ENCODE measurements around the gene LRRC30. TPM values are rescaled to one million over a fixed set of nuclear protein-coding genes. Genes with fewer than 3 reads are reported as not detected.

Gene LRRC30
- total and polyA plus RNA-seq, 2 of the 13 experiments (the other 11 are each of a cell fraction or from before 2014, with no cell fraction given), result not detected

DNA sequence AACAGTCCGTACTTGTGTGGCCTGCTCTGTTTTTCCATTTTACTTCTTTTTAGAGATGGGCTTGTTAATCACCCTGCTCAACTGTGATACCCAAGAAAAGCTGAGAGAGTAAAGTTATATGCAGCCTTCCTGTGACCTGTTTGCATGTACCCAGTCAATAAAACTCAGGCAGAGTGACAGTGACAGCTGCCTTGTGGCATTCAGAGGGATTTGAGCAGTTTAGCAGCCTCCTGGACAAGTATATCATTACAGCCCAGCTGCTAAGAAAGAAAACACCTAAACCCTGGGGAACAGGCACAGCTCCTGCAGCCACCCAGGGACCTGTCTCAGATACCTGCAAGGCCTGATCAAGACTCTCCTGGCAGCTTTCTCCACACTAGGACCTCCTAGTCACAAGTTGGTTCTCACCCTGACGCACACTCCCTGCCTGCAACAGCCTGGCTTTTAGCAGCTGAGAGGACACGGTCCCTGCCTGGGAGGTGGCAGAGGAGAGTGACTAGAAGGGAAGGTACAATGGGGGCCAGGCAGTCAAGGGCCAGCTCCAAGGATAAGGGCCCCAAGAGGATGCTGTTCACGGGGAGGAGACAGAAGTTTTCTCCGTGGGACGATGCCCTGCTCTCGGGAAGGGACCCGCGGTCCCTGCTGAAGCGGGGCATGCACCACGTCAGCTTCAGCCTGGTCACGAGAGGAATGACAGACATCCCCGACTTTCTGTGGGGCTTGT lies at the start of gene LRRC30 (continued):
- TF ChIP-seq, protein P1, sequence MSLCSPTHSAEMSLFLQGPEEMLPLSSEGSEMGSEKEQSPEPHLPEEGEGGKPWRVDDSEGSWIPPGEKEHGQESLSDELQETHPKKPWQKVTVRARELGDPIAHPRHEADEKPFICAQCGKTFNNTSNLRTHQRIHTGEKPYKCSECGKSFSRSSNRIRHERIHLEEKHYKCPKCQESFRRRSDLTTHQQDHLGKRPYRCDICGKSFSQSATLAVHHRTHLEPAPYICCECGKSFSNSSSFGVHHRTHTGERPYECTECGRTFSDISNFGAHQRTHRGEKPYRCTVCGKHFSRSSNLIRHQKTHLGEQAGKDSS (CRISPR knock-in tag; IDR thresholded peaks at IDR 0.05; ENCODE audit: borderline replicate concordance, low read depth), result no peak
- TF ChIP-seq, protein P2, sequence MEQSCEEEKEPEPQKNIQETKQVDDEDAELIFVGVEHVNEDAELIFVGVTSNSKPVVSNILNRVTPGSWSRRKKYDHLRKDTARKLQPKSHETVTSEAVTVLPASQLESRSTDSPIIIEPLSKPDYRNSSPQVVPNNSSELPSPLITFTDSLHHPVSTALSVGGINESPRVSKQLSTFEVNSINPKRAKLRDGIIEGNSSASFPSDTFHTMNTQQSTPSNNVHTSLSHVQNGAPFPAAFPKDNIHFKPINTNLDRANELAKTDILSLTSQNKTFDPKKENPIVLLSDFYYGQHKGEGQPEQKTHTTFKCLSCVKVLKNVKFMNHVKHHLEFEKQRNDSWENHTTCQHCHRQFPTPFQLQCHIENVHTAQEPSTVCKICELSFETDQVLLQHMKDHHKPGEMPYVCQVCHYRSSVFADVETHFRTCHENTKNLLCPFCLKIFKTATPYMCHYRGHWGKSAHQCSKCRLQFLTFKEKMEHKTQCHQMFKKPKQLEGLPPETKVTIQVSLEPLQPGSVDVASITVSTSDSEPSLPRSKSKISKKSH (CRISPR knock-in tag; IDR thresholded peaks at IDR 0.05; ENCODE audit: borderline replicate concordance), result no peak
- TF ChIP-seq, protein P3, sequence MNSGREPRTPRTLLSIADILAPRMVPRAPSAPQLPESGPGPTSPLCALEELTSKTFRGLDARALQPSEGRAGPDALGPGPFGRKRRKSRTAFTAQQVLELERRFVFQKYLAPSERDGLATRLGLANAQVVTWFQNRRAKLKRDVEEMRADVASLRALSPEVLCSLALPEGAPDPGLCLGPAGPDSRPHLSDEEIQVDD (CRISPR knock-in tag; IDR thresholded peaks at IDR 0.05; ENCODE audit: borderline replicate concordance), result no peak
- TF ChIP-seq, protein P4, sequence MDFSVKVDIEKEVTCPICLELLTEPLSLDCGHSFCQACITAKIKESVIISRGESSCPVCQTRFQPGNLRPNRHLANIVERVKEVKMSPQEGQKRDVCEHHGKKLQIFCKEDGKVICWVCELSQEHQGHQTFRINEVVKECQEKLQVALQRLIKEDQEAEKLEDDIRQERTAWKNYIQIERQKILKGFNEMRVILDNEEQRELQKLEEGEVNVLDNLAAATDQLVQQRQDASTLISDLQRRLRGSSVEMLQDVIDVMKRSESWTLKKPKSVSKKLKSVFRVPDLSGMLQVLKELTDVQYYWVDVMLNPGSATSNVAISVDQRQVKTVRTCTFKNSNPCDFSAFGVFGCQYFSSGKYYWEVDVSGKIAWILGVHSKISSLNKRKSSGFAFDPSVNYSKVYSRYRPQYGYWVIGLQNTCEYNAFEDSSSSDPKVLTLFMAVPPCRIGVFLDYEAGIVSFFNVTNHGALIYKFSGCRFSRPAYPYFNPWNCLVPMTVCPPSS (IDR thresholded peaks at IDR 0.05), result no peak
- no peak for TF ChIP-seq SNAI1 (CRISPR knock-in tag; IDR thresholded peaks at IDR 0.05; ENCODE audit: borderline replicate concordance)

DNA sequence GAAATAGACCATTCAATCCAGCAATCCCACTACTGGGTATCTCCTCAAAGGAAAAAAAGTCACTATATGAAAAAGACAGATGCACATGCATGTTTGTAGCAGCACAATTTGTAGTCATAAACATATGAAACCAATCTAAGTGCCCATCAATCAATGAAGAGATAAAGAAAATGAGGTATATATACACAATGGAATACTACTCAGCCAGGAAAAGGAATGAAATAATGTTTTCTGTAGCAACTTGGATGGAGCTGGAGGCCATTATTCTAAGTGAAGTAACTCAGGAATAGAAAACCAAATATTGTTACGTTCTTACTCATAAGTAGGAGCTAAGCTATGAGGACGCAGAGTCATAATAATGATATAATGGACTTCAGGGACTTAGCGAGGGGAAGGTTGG lies 45.2 kb upstream of the LRRC30 start:
- in situ Hi-C loops (cut with HindIII; ENCODE audit: extremely low pct_ligation_motif_present, low pct_unique_long_range_greater_than_20kb), result no loop called here
- no peak for TF ChIP-seq STAG1 (CRISPR knock-in tag; IDR thresholded peaks at IDR 0.05)
- TF ChIP-seq, protein P5, sequence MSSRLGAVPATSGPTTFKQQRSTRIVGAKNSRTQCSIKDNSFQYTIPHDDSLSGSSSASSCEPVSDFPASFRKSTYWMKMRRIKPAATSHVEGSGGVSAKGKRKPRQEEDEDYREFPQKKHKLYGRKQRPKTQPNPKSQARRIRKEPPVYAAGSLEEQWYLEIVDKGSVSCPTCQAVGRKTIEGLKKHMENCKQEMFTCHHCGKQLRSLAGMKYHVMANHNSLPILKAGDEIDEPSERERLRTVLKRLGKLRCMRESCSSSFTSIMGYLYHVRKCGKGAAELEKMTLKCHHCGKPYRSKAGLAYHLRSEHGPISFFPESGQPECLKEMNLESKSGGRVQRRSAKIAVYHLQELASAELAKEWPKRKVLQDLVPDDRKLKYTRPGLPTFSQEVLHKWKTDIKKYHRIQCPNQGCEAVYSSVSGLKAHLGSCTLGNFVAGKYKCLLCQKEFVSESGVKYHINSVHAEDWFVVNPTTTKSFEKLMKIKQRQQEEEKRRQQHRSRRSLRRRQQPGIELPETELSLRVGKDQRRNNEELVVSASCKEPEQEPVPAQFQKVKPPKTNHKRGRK (CRISPR knock-in tag; IDR thresholded peaks at IDR 0.05), result no peak
- TF ChIP-seq NFATC3 (CRISPR knock-in tag; IDR thresholded peaks at IDR 0.05), result no peak
- TF ChIP-seq, protein P6, sequence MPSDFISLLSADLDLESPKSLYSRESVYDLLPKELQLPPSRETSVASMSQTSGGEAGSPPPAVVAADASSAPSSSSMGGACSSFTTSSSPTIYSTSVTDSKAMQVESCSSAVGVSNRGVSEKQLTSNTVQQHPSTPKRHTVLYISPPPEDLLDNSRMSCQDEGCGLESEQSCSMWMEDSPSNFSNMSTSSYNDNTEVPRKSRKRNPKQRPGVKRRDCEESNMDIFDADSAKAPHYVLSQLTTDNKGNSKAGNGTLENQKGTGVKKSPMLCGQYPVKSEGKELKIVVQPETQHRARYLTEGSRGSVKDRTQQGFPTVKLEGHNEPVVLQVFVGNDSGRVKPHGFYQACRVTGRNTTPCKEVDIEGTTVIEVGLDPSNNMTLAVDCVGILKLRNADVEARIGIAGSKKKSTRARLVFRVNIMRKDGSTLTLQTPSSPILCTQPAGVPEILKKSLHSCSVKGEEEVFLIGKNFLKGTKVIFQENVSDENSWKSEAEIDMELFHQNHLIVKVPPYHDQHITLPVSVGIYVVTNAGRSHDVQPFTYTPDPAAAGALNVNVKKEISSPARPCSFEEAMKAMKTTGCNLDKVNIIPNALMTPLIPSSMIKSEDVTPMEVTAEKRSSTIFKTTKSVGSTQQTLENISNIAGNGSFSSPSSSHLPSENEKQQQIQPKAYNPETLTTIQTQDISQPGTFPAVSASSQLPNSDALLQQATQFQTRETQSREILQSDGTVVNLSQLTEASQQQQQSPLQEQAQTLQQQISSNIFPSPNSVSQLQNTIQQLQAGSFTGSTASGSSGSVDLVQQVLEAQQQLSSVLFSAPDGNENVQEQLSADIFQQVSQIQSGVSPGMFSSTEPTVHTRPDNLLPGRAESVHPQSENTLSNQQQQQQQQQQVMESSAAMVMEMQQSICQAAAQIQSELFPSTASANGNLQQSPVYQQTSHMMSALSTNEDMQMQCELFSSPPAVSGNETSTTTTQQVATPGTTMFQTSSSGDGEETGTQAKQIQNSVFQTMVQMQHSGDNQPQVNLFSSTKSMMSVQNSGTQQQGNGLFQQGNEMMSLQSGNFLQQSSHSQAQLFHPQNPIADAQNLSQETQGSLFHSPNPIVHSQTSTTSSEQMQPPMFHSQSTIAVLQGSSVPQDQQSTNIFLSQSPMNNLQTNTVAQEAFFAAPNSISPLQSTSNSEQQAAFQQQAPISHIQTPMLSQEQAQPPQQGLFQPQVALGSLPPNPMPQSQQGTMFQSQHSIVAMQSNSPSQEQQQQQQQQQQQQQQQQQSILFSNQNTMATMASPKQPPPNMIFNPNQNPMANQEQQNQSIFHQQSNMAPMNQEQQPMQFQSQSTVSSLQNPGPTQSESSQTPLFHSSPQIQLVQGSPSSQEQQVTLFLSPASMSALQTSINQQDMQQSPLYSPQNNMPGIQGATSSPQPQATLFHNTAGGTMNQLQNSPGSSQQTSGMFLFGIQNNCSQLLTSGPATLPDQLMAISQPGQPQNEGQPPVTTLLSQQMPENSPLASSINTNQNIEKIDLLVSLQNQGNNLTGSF (CRISPR knock-in tag; IDR thresholded peaks at IDR 0.05), result no peak
- TF ChIP-seq ZSCAN22 (CRISPR knock-in tag; IDR thresholded peaks at IDR 0.05), result no peak

More for the DNA sequence above, 45.2 kb upstream of the LRRC30 start:
- Histone ChIP-seq H3K79me2 (ENCODE audit: insufficient read depth, low read length) (no peaks in the 10 kb centered on the region), H3K4me1 (ENCODE audit: insufficient read depth, low read length) (no peaks in the 10 kb centered on the region), H3K27ac (ENCODE audit: extremely low read length, insufficient read depth, low read length) (no peak overlapping the region), H3K36me3 (replicated peaks in 1 of 2; ENCODE audit: control insufficient read depth in 1 of 2, insufficient read depth in 2 of 2, low read length in 2 of 2) (no peaks in the 10 kb centered on the region), H3K4me2 (ENCODE audit: low read depth, low read length) (no peak overlapping the region), H3K4me3 (replicated peaks in 1 of 3; ENCODE audit: insufficient read depth in 1 of 3, low read depth in 2 of 3, low read length in 3 of 3) (no peak overlapping the region), H3K9me3 (ENCODE audit: low read length) (no peaks in the 10 kb centered on the region), H2AFZ (ENCODE audit: low read length) (no peak overlapping the region), H3K27me3 (ENCODE audit: control insufficient read depth in 1 of 2, insufficient read depth in 2 of 2, low read length in 2 of 2) (no peaks in the 10 kb centered on the region; a peak in 1 of 5 replicates), H4K20me1 (ENCODE audit: insufficient read depth, low read length) (no peaks in the 10 kb centered on the region), H3K9ac (ENCODE audit: insufficient read depth, low read depth, low read length) (no peak overlapping the region)
- no TSS peak for BruUV-seq (replicated peaks)
- ATAC-seq, result no peak
- DNase-seq (ENCODE audit: low spot score), result no peak
- no peak for FAIRE-seq
- intact Hi-C loops (cut with micrococcal nuclease; ENCODE audit: unreplicated experiment), result no loop called here
- 55% methylated on average over 3 of the region's 3 CpGs for WGBS (ENCODE audit: low lambda C conversion rate)
- ChIA-PET POLR2A (no interaction called here), CTCF (ENCODE audit: low intra/inter-chr PET ratio, low total read pairs) (no interaction called here)
